Measurements from ENCODE around the gene HADHA.

Gene HADHA

DNA sequence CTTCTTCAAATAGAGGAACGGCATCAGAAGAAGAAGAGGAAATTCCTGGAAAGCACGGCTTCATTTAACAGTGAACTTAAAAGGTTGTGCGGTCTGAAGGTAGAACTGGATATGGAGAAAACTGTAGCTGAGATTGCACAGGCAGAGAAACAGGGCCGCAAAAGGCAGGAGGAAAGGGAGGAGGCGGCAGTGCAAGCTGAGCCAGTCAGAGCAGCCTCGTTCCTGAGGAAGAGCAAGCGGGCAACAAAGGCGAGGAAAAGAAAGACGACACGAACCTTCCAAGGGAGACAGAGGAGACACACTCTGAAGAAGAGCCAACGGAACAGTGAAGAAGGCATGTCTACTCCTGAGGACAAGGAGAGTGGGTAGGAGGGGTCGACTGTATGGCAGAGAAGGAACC is 94.2 kb downstream of the HADHA start:
- H3K27me3 Mint-ChIP-seq = peaks cover 27 to 28% of the 10 kb centered on the region in 2 donors
- H3K4me1 Mint-ChIP-seq (ENCODE audit: low read depth in 2 of 2) = no peaks in the 10 kb centered on the region
- no peak overlapping the region for H3K27ac Mint-ChIP-seq
- no peak for ATAC-seq (replicated peaks)
- no peak overlapping the region for H3K4me3 Mint-ChIP-seq
- H3K36me3 Mint-ChIP-seq (ENCODE audit: insufficient read depth) = peaks cover 2% of the 10 kb centered on the region
- no peaks in the 10 kb centered on the region for H3K9me3 Mint-ChIP-seq
- no peak for DNase-seq

DNA sequence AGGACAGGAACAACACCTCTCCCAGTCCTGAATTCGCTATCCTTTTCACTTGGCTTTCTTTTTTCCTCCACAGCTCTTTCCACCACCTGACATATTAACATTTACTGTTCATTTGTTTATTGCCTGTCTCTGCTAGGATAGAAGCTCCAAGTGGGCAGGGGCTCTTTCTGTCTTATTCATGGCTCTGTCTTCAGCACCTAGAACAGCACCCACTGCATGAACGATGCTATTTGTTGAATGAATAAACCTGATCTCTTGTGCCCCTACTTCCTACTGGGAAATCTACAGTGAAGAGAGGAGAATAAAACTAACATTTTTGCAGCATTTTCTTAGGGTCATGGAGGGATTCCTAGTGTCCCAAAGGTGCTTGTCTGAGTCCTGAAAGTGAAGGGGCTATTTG is 95.9 kb downstream of the HADHA start:
- Mint-ChIP-seq H3K27ac (no peak overlapping the region), H3K4me1 (ENCODE audit: low read depth in 2 of 2) (no peaks in the 10 kb centered on the region), H3K27me3 (peaks cover 22 to 27% of the 10 kb centered on the region in 2 donors), H3K4me3 (no peak overlapping the region), H3K9me3 (no peaks in the 10 kb centered on the region), H3K36me3 (ENCODE audit: insufficient read depth) (peaks cover 2% of the 10 kb centered on the region)
- ATAC-seq (replicated peaks) (no peak), DNase-seq (no peak)

DNA sequence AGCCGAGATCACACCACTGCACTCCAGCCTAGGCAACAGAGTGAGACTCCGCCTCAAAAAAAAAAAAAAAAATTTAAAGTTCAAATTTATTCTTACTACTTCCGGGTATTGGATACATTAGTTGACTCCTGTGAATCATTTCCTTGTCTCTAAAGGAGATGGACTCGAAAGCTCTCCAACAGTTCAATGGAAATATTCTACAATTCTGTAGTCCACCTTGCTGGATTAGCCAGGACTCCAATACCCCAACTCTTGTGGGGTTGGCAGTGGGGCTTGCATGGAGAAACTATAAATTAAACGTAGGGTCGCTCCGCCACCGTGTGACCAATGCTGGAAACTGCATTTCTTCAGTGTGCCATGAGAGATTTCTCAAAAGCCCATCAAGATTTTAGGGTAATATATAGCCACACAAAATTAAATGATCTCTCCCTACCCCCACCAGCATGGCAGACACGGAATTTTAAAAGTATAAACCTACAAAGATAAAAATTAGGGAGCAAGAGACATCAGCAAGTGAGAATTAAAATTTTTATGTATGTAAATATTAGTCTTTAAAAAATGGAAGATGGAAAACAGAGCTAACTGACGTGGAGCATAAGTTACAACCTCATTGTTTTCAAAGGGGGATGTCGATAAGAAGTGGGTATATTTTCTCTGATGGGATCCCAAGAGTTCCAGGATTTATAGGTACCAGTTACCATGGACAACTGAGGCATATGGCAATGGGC is 99.3 kb downstream of the HADHA start:
- peaks cover 9 to 21% of the 10 kb centered on the region in 2 donors for H3K27me3 Mint-ChIP-seq
- H3K4me3 Mint-ChIP-seq = no peak overlapping the region
- peak; percentile 66 for ATAC-seq (replicated peaks)
- H3K4me1 Mint-ChIP-seq (ENCODE audit: low read depth in 2 of 2) = no peaks in the 10 kb centered on the region
- H3K36me3 Mint-ChIP-seq (ENCODE audit: insufficient read depth) = peaks cover 2% of the 10 kb centered on the region
- DNase-seq = peak; percentile 44 to 62 (median 53)
- H3K9me3 Mint-ChIP-seq = no peaks in the 10 kb centered on the region
- H3K27ac Mint-ChIP-seq = peak overlapping the region in 1 of 2 donors; percentile 44

DNA sequence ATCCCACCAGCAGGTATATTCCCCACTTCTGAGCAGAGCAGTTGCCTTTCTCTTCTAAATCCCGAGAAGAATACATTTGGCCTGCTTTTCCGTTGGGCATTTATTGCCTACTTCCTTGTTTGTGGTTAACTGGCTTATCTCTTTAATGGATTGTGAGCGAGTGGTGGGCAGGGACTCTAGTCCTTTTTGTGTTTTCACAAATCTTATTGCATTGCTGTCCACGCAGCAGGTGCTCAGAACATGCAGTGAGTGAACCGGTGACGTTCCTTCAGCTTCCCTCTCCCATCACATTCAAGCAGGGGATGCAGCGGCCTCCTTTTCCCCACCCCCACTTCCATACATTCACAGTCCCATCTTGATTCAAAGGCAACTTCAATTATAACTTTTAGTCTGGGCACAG is 100.4 kb downstream of the HADHA start:
- H3K9me3 Mint-ChIP-seq = no peaks in the 10 kb centered on the region
- ATAC-seq (replicated peaks) (no peak), DNase-seq (no peak)
- peak overlapping the region in 1 of 2 donors; percentile 31 for H3K27ac Mint-ChIP-seq
- H3K4me3 Mint-ChIP-seq = no peak overlapping the region
- H3K27me3 Mint-ChIP-seq = peaks cover 6 to 10% of the 10 kb centered on the region in 2 donors
- H3K36me3 Mint-ChIP-seq (ENCODE audit: insufficient read depth) = peaks cover 2% of the 10 kb centered on the region
- peaks cover 0 to 2% of the 10 kb centered on the region in 2 donors for H3K4me1 Mint-ChIP-seq (ENCODE audit: low read depth in 2 of 2)

DNA sequence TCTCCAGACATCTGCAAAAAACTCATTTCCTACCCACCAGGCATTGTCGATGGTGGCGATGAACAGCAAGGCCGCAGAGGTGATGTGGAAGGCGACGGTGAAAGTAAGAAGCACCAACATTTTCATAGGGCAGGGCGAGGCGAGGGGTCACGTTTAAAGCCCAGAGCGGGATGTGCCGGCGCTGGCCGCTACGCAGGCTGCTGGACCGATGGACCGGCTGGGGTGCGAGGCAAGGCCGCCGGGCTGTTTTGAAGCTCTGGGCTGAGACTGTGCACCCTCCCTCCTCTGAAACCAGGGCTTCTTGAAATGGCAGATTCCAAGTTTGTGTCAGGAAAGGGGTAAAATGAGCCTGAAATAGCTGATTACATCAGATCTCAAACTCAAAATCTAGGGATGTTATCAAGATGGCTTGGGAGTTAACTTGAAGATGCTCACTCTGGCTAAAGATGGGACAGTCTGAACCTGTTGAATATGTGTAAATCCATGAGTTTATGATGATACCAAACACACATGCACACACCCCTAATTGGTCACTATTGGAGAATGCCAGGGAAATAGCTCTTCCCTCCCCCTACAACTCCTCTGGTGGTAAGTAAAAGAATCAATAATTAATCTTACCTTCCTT is 103.2 kb downstream of the HADHA start:
- ATAC-seq (replicated peaks) = no peak

More for the DNA sequence above, 103.2 kb downstream of the HADHA start:
- DNase-seq = no peak
- peaks cover 0 to 4% of the 10 kb centered on the region in 2 donors for H3K4me1 Mint-ChIP-seq (ENCODE audit: low read depth in 2 of 2)
- H3K27ac Mint-ChIP-seq = peak overlapping the region in 1 of 2 donors; percentile 33
- peaks cover 3% of the 10 kb centered on the region for H3K36me3 Mint-ChIP-seq (ENCODE audit: insufficient read depth)
- H3K9me3 Mint-ChIP-seq = no peaks in the 10 kb centered on the region
- H3K27me3 Mint-ChIP-seq = no peaks in the 10 kb centered on the region
- no peak overlapping the region for H3K4me3 Mint-ChIP-seq
